Calu3 (cell line): ENCODE measurements around the gene MAGI3. TPM values are rescaled to one million over a fixed set of nuclear protein-coding genes. Genes with fewer than 3 reads are reported as not detected.
A peak's percentile ranks its signal among the peaks of the same experiment; 100 is the strongest.

Experiments used
- BruUV-seq: library from RNA; stranded (reverse); fragments of 400-500 nt; replicated peaks from 2 replicates; lab custom pipeline; 2021; lab: Mats Ljungman, UMichigan
- CTCF ChIA-PET: fragments of 300-600 bp; sonication (Branson Sonifier 250); formaldehyde crosslinking; loops from one replicate; lab custom pipeline; 2022; ENCODE audit warnings: antibody characterized with exemption; lab: Charles Lee
- DNase-seq: peaks from one replicate; pipeline ENCODE4 v3.0.0; 2022
- H3K27ac Mint-ChIP-seq: one replicate; pipeline ENCODE4 v1.8.0; 2022; ENCODE audit warnings: mixed read lengths; ENCODE audit not compliant: unreplicated experiment
- H3K27me3 Mint-ChIP-seq: one replicate; pipeline ENCODE4 v1.8.0; 2022; ENCODE audit warnings: mixed read lengths; ENCODE audit not compliant: unreplicated experiment
- H3K36me3 Mint-ChIP-seq: one replicate; pipeline ENCODE4 v1.8.0; 2022; ENCODE audit warnings: mild to moderate bottlenecking, moderate library complexity, mixed read lengths; ENCODE audit not compliant: insufficient read depth, unreplicated experiment
- H3K4me1 Mint-ChIP-seq: one replicate; pipeline ENCODE4 v1.8.0; 2022; ENCODE audit warnings: mild to moderate bottlenecking, low read depth, mixed read lengths; ENCODE audit not compliant: unreplicated experiment
- H3K4me3 Mint-ChIP-seq: one replicate; pipeline ENCODE4 v1.8.0; 2022; ENCODE audit warnings: mild to moderate bottlenecking, low read depth, moderate library complexity, mixed read lengths; ENCODE audit not compliant: unreplicated experiment
- H3K9me3 Mint-ChIP-seq: one replicate; pipeline ENCODE4 v1.8.0; 2022; ENCODE audit warnings: low read depth, mixed read lengths; ENCODE audit not compliant: unreplicated experiment
- intact Hi-C: fragments of 100-400 bp; cut with micrococcal nuclease; formaldehyde crosslinking; loops from one replicate; pipeline ENCODE4 v1.10.0; 2022; ENCODE audit not compliant: unreplicated experiment
- total RNA-seq: library from RNA; stranded (reverse); gene quantifications from 2 replicates; pipeline ENCODE4 v1.2.3, GENCODE V29; 2022
- TF ChIP-seq, protein P1 (sequence below): fragments of 200-600 bp; IDR thresholded peaks from one replicate; pipeline ENCODE4 v1.8.0; 2022; ENCODE audit warnings: antibody characterized with exemption; ENCODE audit not compliant: unreplicated experiment

MAGI3 gene
- total RNA-seq, 1 experiment from 2014 or later, result 14.2 TPM

GRCh38 chr1:113438505-113439276, 48.4 kb downstream of the MAGI3 start:
- TF ChIP-seq, protein P1, sequence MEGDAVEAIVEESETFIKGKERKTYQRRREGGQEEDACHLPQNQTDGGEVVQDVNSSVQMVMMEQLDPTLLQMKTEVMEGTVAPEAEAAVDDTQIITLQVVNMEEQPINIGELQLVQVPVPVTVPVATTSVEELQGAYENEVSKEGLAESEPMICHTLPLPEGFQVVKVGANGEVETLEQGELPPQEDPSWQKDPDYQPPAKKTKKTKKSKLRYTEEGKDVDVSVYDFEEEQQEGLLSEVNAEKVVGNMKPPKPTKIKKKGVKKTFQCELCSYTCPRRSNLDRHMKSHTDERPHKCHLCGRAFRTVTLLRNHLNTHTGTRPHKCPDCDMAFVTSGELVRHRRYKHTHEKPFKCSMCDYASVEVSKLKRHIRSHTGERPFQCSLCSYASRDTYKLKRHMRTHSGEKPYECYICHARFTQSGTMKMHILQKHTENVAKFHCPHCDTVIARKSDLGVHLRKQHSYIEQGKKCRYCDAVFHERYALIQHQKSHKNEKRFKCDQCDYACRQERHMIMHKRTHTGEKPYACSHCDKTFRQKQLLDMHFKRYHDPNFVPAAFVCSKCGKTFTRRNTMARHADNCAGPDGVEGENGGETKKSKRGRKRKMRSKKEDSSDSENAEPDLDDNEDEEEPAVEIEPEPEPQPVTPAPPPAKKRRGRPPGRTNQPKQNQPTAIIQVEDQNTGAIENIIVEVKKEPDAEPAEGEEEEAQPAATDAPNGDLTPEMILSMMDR, result no peak
- no peak for DNase-seq

DNA sequence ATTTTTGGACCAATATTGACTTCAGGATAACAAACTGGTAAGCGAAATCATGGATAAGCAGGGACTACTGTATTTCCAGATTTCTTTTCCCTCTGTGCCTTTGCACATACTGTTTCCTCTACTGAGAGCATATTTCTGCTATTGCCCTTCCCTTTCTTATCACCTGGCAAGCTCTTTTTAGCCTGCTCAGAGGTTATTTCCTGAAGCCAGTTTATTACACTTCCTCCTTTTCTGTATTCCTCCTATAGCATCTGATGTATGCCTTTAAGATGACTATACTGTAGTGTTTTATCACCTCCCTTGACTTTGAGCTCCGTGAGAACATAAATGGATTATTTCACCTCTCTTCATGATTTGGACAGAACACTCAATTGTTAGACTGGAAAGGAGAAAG, 49.0 kb downstream of the MAGI3 start:
- H3K27ac Mint-ChIP-seq, result peak overlapping the region; percentile 27
- peak overlapping the region; percentile 29 for H3K4me3 Mint-ChIP-seq

More at GRCh38 chr1:113438505-113439276, 48.4 kb downstream of the MAGI3 start:
- CTCF ChIA-PET, result interaction anchor here (1.8 kb wide), 1 partner anchor 15 kb away, joined by 7 read pairs; no protein-coding TSS in a partner anchor
- intact Hi-C loops, result no loop called here
- Mint-ChIP-seq H3K36me3 (no peaks in the 10 kb centered on the region), H3K9me3 (no peaks in the 10 kb centered on the region), H3K4me3 (peak overlapping the region; percentile 29), H3K27ac (peak overlapping the region; percentile 27), H3K27me3 (no peaks in the 10 kb centered on the region), H3K4me1 (peaks cover 47% of the 10 kb centered on the region)
- BruUV-seq, result no TSS peak

DNA sequence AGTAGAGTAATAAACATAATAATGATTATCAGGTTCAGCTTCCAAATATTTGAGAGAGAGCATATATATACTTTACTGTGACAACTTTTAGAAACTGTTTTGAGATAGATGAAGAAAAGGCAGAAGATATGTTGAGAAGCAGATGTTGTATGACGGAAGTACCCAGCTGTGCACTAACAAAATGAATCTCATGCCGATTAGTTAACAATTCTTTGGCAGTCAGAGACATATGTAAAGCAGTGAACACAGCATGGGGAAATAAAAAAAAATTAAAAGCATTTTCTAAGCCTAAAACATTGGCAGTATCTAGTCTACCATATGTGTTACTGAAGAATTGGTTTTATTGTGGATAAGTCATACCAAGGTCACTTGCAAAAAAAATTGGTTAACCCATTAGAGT, 51.8 kb downstream of the MAGI3 start:
- peaks cover 41% of the 10 kb centered on the region for H3K4me1 Mint-ChIP-seq
- no TSS peak for BruUV-seq
- no peaks in the 10 kb centered on the region for H3K27me3 Mint-ChIP-seq
- CTCF ChIA-PET, result no interaction called here
- TF ChIP-seq, protein P1, result no peak
- H3K9me3 Mint-ChIP-seq, result peaks cover 4% of the 10 kb centered on the region
- intact Hi-C loops, result no loop called here
- DNase-seq, result no peak
- H3K36me3 Mint-ChIP-seq, result no peaks in the 10 kb centered on the region
- H3K27ac Mint-ChIP-seq, result no peak overlapping the region
- no peak overlapping the region for H3K4me3 Mint-ChIP-seq

More for the DNA sequence above, 49.0 kb downstream of the MAGI3 start:
- TF ChIP-seq, protein P1, result no peak
- peaks cover 41% of the 10 kb centered on the region for H3K4me1 Mint-ChIP-seq
- no TSS peak for BruUV-seq
- CTCF ChIA-PET, result interaction anchor here (1.8 kb wide), 1 partner anchor 14 kb away, joined by 7 read pairs; no protein-coding TSS in a partner anchor
- no peaks in the 10 kb centered on the region for H3K27me3 Mint-ChIP-seq
- H3K9me3 Mint-ChIP-seq, result no peaks in the 10 kb centered on the region
- intact Hi-C loops, result no loop called here
- DNase-seq, result no peak
- H3K36me3 Mint-ChIP-seq, result no peaks in the 10 kb centered on the region

GRCh38 chr1:113444857-113445256, 54.5 kb downstream of the MAGI3 start:
- CTCF ChIA-PET, result no interaction called here

More at GRCh38 chr1:113444857-113445256, 54.5 kb downstream of the MAGI3 start:
- DNase-seq, result no peak
- BruUV-seq, result no TSS peak
- H3K36me3 Mint-ChIP-seq, result no peaks in the 10 kb centered on the region
- H3K27ac Mint-ChIP-seq, result no peak overlapping the region
- H3K4me3 Mint-ChIP-seq, result no peak overlapping the region
- intact Hi-C loops, result no loop called here
- TF ChIP-seq, protein P1, result no peak
- no peaks in the 10 kb centered on the region for H3K27me3 Mint-ChIP-seq
- H3K4me1 Mint-ChIP-seq, result peaks cover 17% of the 10 kb centered on the region
- peaks cover 4% of the 10 kb centered on the region for H3K9me3 Mint-ChIP-seq
